ENCODE results near the gene PNPLA7. TPM values are rescaled to one million over a fixed set of nuclear protein-coding genes. Genes with fewer than 3 reads are reported as not detected.

Gene PNPLA7
- total and polyA plus RNA-seq, 7 donors: 1.8 to 12.2 (median 8.2) TPM

GRCh38 chr9:137545123-137545522, 5.1 kb downstream of the PNPLA7 start:
- TF ChIP-seq POLR2AphosphoS5 (IDR thresholded peaks at IDR 0.05): no peak
- no peak for TF ChIP-seq CTCF (IDR thresholded peaks at IDR 0.05)
- no peak for TF ChIP-seq POLR2A (IDR thresholded peaks at IDR 0.05)
- TF ChIP-seq EP300 (IDR thresholded peaks at IDR 0.05): no peak
- peak; percentile 81 for DNase-seq
- H3K4me3 ChIP-seq: no peak overlapping the region
- peak overlapping the region in 3 of 4 donors; percentile 19 to 51 (median 47) for H3K27ac ChIP-seq
- H3K9me3 ChIP-seq: no peaks in the 10 kb centered on the region
- H3K4me1 ChIP-seq: peaks cover 0 to 7% (median 6%) of the 10 kb centered on the region in 4 donors
- 83 to 84% methylated on average over 10 of the region's 10 CpGs for WGBS, 2 donors
- H3K27me3 ChIP-seq: no peaks in the 10 kb centered on the region
- H3K36me3 ChIP-seq: peaks cover 0 to 26% (median 0%) of the 10 kb centered on the region in 4 donors
- intact Hi-C loops (cut with DNase I): no loop called here

GRCh38 chr9:137544176-137544760, 5.9 kb downstream of the PNPLA7 start:
- WGBS, 2 donors: 87 to 90% methylated on average over 12 of the region's 12 CpGs
- peaks cover 0 to 29% (median 0%) of the 10 kb centered on the region in 4 donors for H3K36me3 ChIP-seq
- intact Hi-C loops (cut with DNase I): no loop called here
- H3K4me1 ChIP-seq: no peaks in the 10 kb centered on the region
- DNase-seq: no peak
- H3K9me3 ChIP-seq: no peaks in the 10 kb centered on the region
- peak overlapping the region in 3 of 4 donors; percentile 47 to 52 (median 51) for H3K27ac ChIP-seq
- H3K4me3 ChIP-seq: no peak overlapping the region
- H3K27me3 ChIP-seq: no peaks in the 10 kb centered on the region
- TF ChIP-seq EP300 (IDR thresholded peaks at IDR 0.05): no peak
- TF ChIP-seq POLR2A (IDR thresholded peaks at IDR 0.05): no peak
- TF ChIP-seq POLR2AphosphoS5 (IDR thresholded peaks at IDR 0.05): no peak
- no peak for TF ChIP-seq CTCF (IDR thresholded peaks at IDR 0.05)

- Histone ChIP-seq H3K27ac (no peak overlapping the region), H3K36me3 (peaks cover 0 to 36% (median 0%) of the 10 kb centered on the region in 4 donors), H3K27me3 (no peaks in the 10 kb centered on the region), H3K4me1 (no peaks in the 10 kb centered on the region), H3K9me3 (no peaks in the 10 kb centered on the region), H3K4me3 (no peak overlapping the region)
- WGBS, 2 donors: 93 to 94% methylated on average over 25 of the region's 25 CpGs
- no peak for DNase-seq
- intact Hi-C loops (cut with DNase I): no loop called here
- TF ChIP-seq EP300 (IDR thresholded peaks at IDR 0.05): no peak
- no peak for TF ChIP-seq POLR2A (IDR thresholded peaks at IDR 0.05)
- no peak for TF ChIP-seq CTCF (IDR thresholded peaks at IDR 0.05)
- TF ChIP-seq POLR2AphosphoS5 (IDR thresholded peaks at IDR 0.05): no peak
Measured at GRCh38 chr9:137543237-137543963, 6.8 kb downstream of the PNPLA7 start.

- no peaks in the 10 kb centered on the region for H3K4me1 ChIP-seq
- no peak for DNase-seq
- no peaks in the 10 kb centered on the region for H3K27me3 ChIP-seq
- H3K9me3 ChIP-seq: no peaks in the 10 kb centered on the region
- no peak for TF ChIP-seq EP300 (IDR thresholded peaks at IDR 0.05)
- TF ChIP-seq POLR2AphosphoS5 (IDR thresholded peaks at IDR 0.05): no peak
- no peak for TF ChIP-seq CTCF (IDR thresholded peaks at IDR 0.05)
- TF ChIP-seq POLR2A (IDR thresholded peaks at IDR 0.05): no peak
- no peak overlapping the region for H3K27ac ChIP-seq
- intact Hi-C loops (cut with DNase I): no loop called here
- H3K36me3 ChIP-seq: peaks cover 0 to 38% (median 0%) of the 10 kb centered on the region in 4 donors
- H3K4me3 ChIP-seq: no peak overlapping the region
- WGBS, 2 donors: 94% methylated on average over 20 of the region's 20 CpGs
Measured at GRCh38 chr9:137542486-137542885, 7.7 kb downstream of the PNPLA7 start.
